ENCODE results near the gene PMIS2. TPM values are rescaled to one million over a fixed set of nuclear protein-coding genes. Genes with fewer than 3 reads are reported as not detected.

Gene PMIS2
- not detected in 2 replicates for total RNA-seq

DNA sequence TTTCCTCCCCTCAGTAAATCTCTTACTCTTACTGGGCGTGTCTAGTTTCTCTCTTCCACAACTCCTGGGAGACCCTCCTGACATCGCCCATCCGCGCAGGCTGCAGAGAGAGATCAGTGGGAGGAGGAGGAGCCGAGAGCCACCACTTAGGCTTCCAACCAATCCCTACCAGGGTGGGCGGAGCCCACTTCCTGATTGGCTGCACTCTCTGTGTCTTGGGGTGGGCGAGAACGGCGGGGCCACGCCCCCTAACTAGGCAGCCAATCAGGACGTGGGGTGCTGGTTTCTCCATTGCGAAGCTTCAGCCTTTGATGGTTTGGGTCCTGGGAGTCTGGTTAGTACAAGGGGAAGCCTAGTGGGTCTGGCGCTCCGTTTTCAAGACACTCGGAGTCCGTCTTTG, at the start of gene PMIS2:
Gene PMIS2 (plus strand): TSS at position 326 of the 400 bp plus-strand sequence. CDS start 87 bp downstream, outside the sequence.

DNA sequence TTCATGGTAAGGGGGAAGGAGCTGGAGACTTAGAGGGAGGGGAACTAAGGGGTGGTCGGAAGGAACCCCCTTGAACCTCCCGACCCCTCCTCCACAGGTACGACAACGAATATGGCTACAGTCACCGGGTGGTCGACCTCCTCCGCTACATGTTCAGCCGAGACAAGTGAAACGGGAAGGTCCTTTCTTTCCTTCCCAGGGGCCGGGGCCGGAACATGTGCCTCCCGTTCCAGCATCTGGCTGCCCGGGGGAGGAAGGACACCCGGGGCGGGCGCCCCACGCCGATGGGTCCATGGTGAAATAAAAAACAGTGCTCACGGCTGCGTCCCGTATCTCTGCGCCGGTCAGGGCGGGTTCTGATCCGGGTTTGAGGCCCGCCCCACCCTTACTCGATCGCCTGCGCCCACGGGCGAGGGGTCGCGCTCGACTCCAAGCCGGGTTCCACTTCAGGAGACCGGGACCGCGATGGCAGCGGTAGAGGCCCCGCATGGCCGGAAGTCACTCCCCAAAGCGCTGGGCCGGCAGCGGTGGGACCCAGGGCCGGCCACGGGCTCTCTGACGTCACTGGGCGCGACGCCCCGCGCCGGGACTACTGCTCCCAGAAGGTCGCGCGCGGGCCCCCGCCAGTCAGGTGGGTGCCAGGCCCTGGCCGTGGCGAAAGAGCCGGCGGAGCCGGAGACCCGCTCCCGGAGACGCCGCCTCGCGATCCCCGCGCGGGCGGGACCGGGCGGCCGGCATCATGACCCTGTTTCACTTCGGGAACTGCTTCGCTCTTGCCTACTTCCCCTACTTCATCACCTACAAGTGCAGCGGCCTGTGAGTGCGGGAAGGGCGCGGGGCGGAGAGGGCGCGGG, 40.7 kb upstream of the PMIS2 start, which contains the start of gene TMEM147:
Gene TMEM147 (plus strand): TSS at position 626 of the 854 bp plus-strand sequence. CDS start 114 bp downstream, at position 740.

DNA sequence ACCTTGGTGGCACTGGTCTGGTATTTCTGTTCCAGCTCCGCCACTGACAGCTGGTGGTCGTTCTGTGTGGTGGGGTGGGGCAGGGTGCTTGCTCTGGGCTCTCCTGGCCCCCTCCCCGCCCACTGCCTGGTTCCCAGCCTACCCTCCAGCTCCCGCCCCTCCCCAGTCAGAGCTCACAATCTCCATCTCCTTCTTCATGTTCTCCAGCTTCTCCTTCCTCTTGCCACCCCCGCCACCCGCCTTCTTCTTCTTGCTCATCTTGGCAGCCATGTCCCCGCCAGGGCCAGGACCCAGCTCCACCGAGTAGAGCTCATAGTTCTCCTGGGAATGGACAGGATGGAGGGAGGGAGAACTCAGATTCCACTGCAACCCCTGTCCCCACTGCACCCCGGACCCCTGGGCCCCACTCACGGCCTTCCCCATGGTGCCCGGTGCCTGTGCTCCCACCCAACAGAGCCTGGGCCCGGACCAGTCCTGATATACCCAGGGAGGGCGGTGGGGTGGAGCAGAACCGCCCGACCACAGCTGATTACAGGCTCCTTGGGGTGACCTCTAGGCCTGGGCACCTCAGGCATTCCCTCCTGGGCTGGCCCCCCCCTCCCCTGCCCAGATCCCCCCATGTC, 22.7 kb upstream of the PMIS2 start, which contains the start of gene ATP4A:
Gene ATP4A (minus strand): TSS at position 452 of the 623 bp plus-strand sequence. CDS start 29 bp downstream, at position 423.

GRCh38 chr19:35612559-35613321, 26.8 kb downstream of the PMIS2 start, which contains the start of gene HAUS5:
Gene HAUS5, plus strand, starts transcription at chr19:35612735. Its CDS starts 60 bp downstream, at chr19:35612795.

DNA sequence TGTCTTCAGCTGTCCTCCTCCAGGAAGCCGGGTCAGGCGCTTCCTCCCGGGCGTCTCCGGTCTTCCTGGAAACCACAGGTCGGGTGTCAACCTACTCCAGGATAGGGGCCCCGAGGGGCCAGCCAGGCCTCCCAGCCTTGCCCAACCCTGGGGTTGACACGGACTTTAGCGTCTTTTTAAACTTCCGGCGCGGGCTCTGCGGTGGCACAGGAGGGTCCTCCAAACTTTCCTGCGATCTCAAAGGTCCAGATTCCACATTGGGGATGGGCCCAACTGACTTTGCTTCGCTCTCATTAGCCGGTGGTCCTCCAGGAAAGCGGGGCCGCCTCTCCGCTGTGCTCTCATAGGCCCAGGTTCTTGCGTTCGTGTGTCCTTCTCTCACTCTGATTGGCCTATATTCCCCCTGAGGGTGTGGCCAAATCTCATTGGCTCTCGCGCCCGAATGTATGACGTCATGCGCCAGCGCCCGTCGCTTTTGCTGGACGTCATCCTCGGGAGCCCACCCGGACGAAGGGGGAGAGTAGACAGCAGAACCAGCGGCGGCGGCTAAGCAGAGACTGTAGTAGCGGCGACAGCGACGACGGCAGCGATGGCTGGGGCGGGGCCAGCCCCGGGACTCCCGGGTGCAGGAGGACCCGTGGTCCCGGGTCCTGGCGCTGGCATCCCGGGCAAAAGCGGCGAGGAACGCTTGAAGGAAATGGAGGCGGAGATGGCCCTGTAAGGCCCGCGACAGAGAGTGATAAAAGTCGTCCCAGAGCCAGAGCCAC, 42.8 kb downstream of the PMIS2 start, which contains the start of gene RBM42:
Gene RBM42 (plus strand): TSS at position 472 of the 767 bp plus-strand sequence. CDS start 118 bp downstream, at position 590.

Other genes starting within 250 kb of the PMIS2 start
- gene FFAR1, start 238.3 kb upstream of the PMIS2 start, total RNA-seq = not detected in 2 replicates
- gene FFAR3, start 227.7 kb upstream of the PMIS2 start, total RNA-seq = not detected in 2 replicates
- gene GPR42, start 215.1 kb upstream of the PMIS2 start, total RNA-seq = not detected in 2 replicates
- not detected in 2 replicates for gene FFAR2, start 137.9 kb upstream of the PMIS2 start, total RNA-seq
- not detected in 2 replicates for gene KRTDAP, start 95.7 kb upstream of the PMIS2 start, total RNA-seq
- not detected in 2 replicates for gene DMKN, start 72.5 kb upstream of the PMIS2 start, total RNA-seq
- gene SBSN, start 57.9 kb upstream of the PMIS2 start, total RNA-seq = not detected in 2 replicates
- 0.09 TPM in 1 of 2 replicates, not detected in the other for gene GAPDHS, start 52.7 kb upstream of the PMIS2 start, total RNA-seq
- gene TMEM147, start 40.5 kb upstream of the PMIS2 start, total RNA-seq = 48.7 and 50.9 TPM in 2 replicates
- gene ATP4A, start 22.5 kb upstream of the PMIS2 start, total RNA-seq = not detected in 2 replicates
- 3.3 and 3.5 TPM in 2 replicates for gene HAUS5, start 26.6 kb downstream of the PMIS2 start, total RNA-seq
- 26.0 and 28.3 TPM in 2 replicates for gene RBM42, start 42.9 kb downstream of the PMIS2 start, total RNA-seq
- 0.17 and 0.87 TPM in 2 replicates for gene ETV2, start 55.6 kb downstream of the PMIS2 start, total RNA-seq
- gene COX6B1, start 62.1 kb downstream of the PMIS2 start, total RNA-seq = 292 and 462 TPM in 2 replicates
- not detected in 2 replicates for gene UPK1A, start 80.3 kb downstream of the PMIS2 start, total RNA-seq
- not detected in 2 replicates for gene ZBTB32, start 118.4 kb downstream of the PMIS2 start, total RNA-seq
- 4.2 and 4.3 TPM in 2 replicates for gene KMT2B, start 131.8 kb downstream of the PMIS2 start, total RNA-seq
- 0.34 and 0.65 TPM in 2 replicates for gene IGFLR1, start 156.3 kb downstream of the PMIS2 start, total RNA-seq
- gene U2AF1L4, start 159.2 kb downstream of the PMIS2 start, total RNA-seq = 2.8 and 3.8 TPM in 2 replicates
- gene PSENEN, start 159.5 kb downstream of the PMIS2 start, total RNA-seq = 17.0 and 19.9 TPM in 2 replicates
- gene LIN37, start 162.4 kb downstream of the PMIS2 start, total RNA-seq = 4.0 and 4.3 TPM in 2 replicates
- 0.09 and 0.11 TPM in 2 replicates for gene HSPB6, start 170.9 kb downstream of the PMIS2 start, total RNA-seq
- 0.95 and 1.1 TPM in 2 replicates for gene PROSER3, start 172.0 kb downstream of the PMIS2 start, total RNA-seq
- gene ARHGAP33, start 189.4 kb downstream of the PMIS2 start, total RNA-seq = 0.95 and 1.4 TPM in 2 replicates
- not detected in 2 replicates for gene PRODH2, start 226.7 kb downstream of the PMIS2 start, total RNA-seq

Data from dermis lymphatic vessel endothelial cell (primary cell).